ENCODE measurements around the gene BMP6.

BMP6 gene

GRCh38 chr6:7909323-7910276, 183.7 kb downstream of the BMP6 start:
- DNase-seq, result peak; percentile 57

GRCh38 chr6:7910298-7910653, 184.4 kb downstream of the BMP6 start:
- DNase-seq, result no peak

GRCh38 chr6:7910654-7911344, 184.9 kb downstream of the BMP6 start, which contains the start of gene TXNDC5:
TXNDC5 (minus strand) TSS chr6:7910788; CDS start chr6:7910776, 12 bp downstream.
- DNase-seq, result peak; percentile 77

- DNase-seq, result no peak
Measured at GRCh38 chr6:7911345-7911725, 185.4 kb downstream of the BMP6 start.

- no peak for DNase-seq
Measured at GRCh38 chr6:7912024-7912423, 186.1 kb downstream of the BMP6 start.

GRCh38 chr6:7912736-7913517, 187.0 kb downstream of the BMP6 start:
- no peak for DNase-seq

- no peak for DNase-seq
Measured at GRCh38 chr6:7914311-7914710, 188.4 kb downstream of the BMP6 start.

- peak; percentile 69 for DNase-seq
Measured at GRCh38 chr6:7914991-7915789, 189.3 kb downstream of the BMP6 start.

- no peak for DNase-seq
Measured at GRCh38 chr6:7916959-7917358, 191.1 kb downstream of the BMP6 start.

GRCh38 chr6:7917729-7918128, 191.8 kb downstream of the BMP6 start:
- DNase-seq, result no peak

- DNase-seq, result no peak
Measured at GRCh38 chr6:7918403-7918802, 192.5 kb downstream of the BMP6 start.

GRCh38 chr6:7919871-7920270, 194.0 kb downstream of the BMP6 start:
- DNase-seq, result no peak

- DNase-seq, result no peak
Measured at GRCh38 chr6:7920425-7920824, 194.5 kb downstream of the BMP6 start.

- DNase-seq, result no peak
Measured at GRCh38 chr6:7921046-7921445, 195.1 kb downstream of the BMP6 start.

- DNase-seq, result no peak
Measured at GRCh38 chr6:7921632-7922092, 195.8 kb downstream of the BMP6 start.

GRCh38 chr6:7922596-7922995, 196.7 kb downstream of the BMP6 start:
- DNase-seq, result no peak

- DNase-seq, result no peak
Measured at GRCh38 chr6:7924867-7925266, 199.0 kb downstream of the BMP6 start.
